Measurements from ENCODE around the gene CACNG4.

The CACNG4 gene

GRCh38 chr17:67067571-67068482 lies 103.3 kb downstream of the CACNG4 start:
- DNase-seq = no peak
- in situ Hi-C loops (cut with HindIII; ENCODE audit: low pct_ligation_motif_present, low pct_unique_long_range_greater_than_20kb, low sequenced_read_pairs) = no loop called here

- in situ Hi-C loops (cut with HindIII; ENCODE audit: low pct_ligation_motif_present, low pct_unique_long_range_greater_than_20kb, low sequenced_read_pairs) = no loop called here
- DNase-seq = no peak
These were observed 104.5 kb downstream of the CACNG4 start for GRCh38 chr17:67068999-67069398.

- DNase-seq = no peak
- in situ Hi-C loops (cut with HindIII; ENCODE audit: low pct_ligation_motif_present, low pct_unique_long_range_greater_than_20kb, low sequenced_read_pairs) = no loop called here
These were observed 105.2 kb downstream of the CACNG4 start for GRCh38 chr17:67069603-67070136.

GRCh38 chr17:67071595-67071994 lies 107.1 kb downstream of the CACNG4 start:
- in situ Hi-C loops (cut with HindIII; ENCODE audit: low pct_ligation_motif_present, low pct_unique_long_range_greater_than_20kb, low sequenced_read_pairs) = no loop called here

GRCh38 chr17:67072885-67073284 lies 108.4 kb downstream of the CACNG4 start:
- no peak for DNase-seq
- in situ Hi-C loops (cut with HindIII; ENCODE audit: low pct_ligation_motif_present, low pct_unique_long_range_greater_than_20kb, low sequenced_read_pairs) = no loop called here

More at GRCh38 chr17:67071595-67071994, 107.1 kb downstream of the CACNG4 start:
- no peak for DNase-seq

GRCh38 chr17:67074781-67075180 lies 110.3 kb downstream of the CACNG4 start:
- in situ Hi-C loops (cut with HindIII; ENCODE audit: low pct_ligation_motif_present, low pct_unique_long_range_greater_than_20kb, low sequenced_read_pairs) = no loop called here
- no peak for DNase-seq

- in situ Hi-C loops (cut with HindIII; ENCODE audit: low pct_ligation_motif_present, low pct_unique_long_range_greater_than_20kb, low sequenced_read_pairs) = no loop called here
- DNase-seq = peak; percentile 42
These were observed 111.8 kb downstream of the CACNG4 start for GRCh38 chr17:67076290-67076689.

- in situ Hi-C loops (cut with HindIII; ENCODE audit: low pct_ligation_motif_present, low pct_unique_long_range_greater_than_20kb, low sequenced_read_pairs) = no loop called here
- no peak for DNase-seq
These were observed 113.8 kb downstream of the CACNG4 start for GRCh38 chr17:67078292-67078691.

- in situ Hi-C loops (cut with HindIII; ENCODE audit: low pct_ligation_motif_present, low pct_unique_long_range_greater_than_20kb, low sequenced_read_pairs) = no loop called here
- no peak for DNase-seq
These were observed 115.0 kb downstream of the CACNG4 start for GRCh38 chr17:67079491-67079890.

GRCh38 chr17:67080804-67081203 lies 116.3 kb downstream of the CACNG4 start:
- in situ Hi-C loops (cut with HindIII; ENCODE audit: low pct_ligation_motif_present, low pct_unique_long_range_greater_than_20kb, low sequenced_read_pairs) = no loop called here

GRCh38 chr17:67082107-67082506 lies 117.6 kb downstream of the CACNG4 start:
- no peak for DNase-seq
- in situ Hi-C loops (cut with HindIII; ENCODE audit: low pct_ligation_motif_present, low pct_unique_long_range_greater_than_20kb, low sequenced_read_pairs) = no loop called here

More at GRCh38 chr17:67080804-67081203, 116.3 kb downstream of the CACNG4 start:
- no peak for DNase-seq

Measured in ACHN (cell line).